Muscle of back (tissue), 11 donors: Measurements from ENCODE around the gene RNF169. TPM values are rescaled to one million over a fixed set of nuclear protein-coding genes. Genes with fewer than 3 reads are reported as not detected.

Source experiments
- DNase-seq, 3 donors: peaks; one replicate each; pipeline versions ENCODE4 v3.0.0 to v3.0.0-alpha.2; 2013
- polyA plus RNA-seq, 10 donors: library from polyadenylated mRNA; unstranded; fragments of 120-200 nt; gene quantifications; one replicate each; pipeline ENCODE4 v1.2.1, GENCODE V29; 2013; ENCODE audit not compliant: insufficient read length in 10 of 10

Gene RNF169
- polyA plus RNA-seq, 10 donors = 8.9 to 14.0 (median 12.2) TPM

GRCh38 chr11:74870485-74870884 lies 121.8 kb downstream of the RNF169 start:
- DNase-seq = no peak

- DNase-seq = no peak
These were observed 122.4 kb downstream of the RNF169 start for GRCh38 chr11:74871037-74871436.

- no peak for DNase-seq
These were observed 128.5 kb downstream of the RNF169 start for GRCh38 chr11:74877132-74877531.

Other genes starting within 250 kb of the RNF169 start
- 10 to 100 TPM; 11.1 to 20.8 (median 14.4) TPM for gene POLD3, start 156.3 kb upstream of the RNF169 start, polyA plus RNA-seq
- gene CHRDL2, start 17.4 kb upstream of the RNF169 start, polyA plus RNA-seq = 1 to 10 TPM in 9 of 10 donors, under 1 TPM in 1; 0.41 to 7.4 (median 2.7) TPM
- gene XRRA1, start 200.2 kb downstream of the RNF169 start, polyA plus RNA-seq = 10 to 100 TPM in 5 of 10 donors, 1 to 10 TPM in 5; 5.5 to 13.7 (median 9.5) TPM
- gene SPCS2, start 200.4 kb downstream of the RNF169 start, polyA plus RNA-seq = 100 to 1,000 TPM in 6 of 10 donors, 10 to 100 TPM in 4; 78.6 to 133 (median 105) TPM
- 10 to 100 TPM in 9 of 10 donors, 1 to 10 TPM in 1; 5.1 to 22.8 (median 16.5) TPM for gene NEU3, start 240.1 kb downstream of the RNF169 start, polyA plus RNA-seq